CD4-positive, alpha-beta T cell treated with Interleukin-6 for 4 hours (primary cell): ENCODE data around the gene BPIFA2.
"Not testable (repeated sequence)": the region's sequence is repeated elsewhere in the genome, so short reads cannot be mapped to it uniquely, and the experiment has no call there.

Experiments used
- DNase-seq: peaks from one replicate; pipeline ENCODE4 v3.0.0-alpha.2; 2020; ENCODE audit warnings: mixed read lengths

BPIFA2 gene

DNA sequence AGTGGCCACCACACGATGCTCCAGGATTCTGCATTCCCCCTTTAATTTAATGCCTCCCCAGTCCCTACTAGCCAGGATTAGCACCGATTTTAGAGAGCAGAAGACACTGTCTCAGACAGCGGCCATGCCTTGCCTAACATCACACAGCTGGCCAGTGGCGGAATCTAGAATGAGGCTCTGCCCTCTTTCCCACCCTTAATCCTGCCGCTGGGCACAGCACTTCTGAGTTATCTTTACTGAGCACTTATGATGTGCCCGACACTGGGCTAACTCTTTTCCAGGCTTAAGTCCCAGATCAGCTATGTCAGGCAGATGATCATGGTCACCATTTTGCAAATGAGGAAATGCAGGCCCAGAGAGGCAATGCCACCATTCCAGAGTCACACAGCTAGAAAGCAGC lies 5.6 kb upstream of the BPIFA2 start:
- DNase-seq: no peak

DNA sequence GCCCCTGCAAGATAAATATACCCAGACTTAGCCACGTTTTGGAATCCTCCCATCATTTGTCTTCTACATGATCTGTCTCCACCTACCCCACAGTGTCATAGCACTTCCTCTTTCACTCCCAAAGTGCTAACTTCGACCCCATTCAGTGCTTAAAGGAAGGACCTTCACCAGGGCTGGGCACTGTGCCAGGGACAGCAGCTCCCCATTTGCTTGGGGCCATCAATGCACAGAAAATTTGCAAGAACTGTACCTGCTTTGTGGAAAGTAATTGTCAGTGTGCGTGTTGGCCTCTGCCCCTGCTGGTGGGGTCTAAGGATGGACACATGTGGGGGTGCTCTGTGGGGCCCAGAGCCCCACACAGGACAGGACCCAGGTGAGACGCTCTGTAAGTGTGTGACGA lies 5.2 kb upstream of the BPIFA2 start:
- no peak for DNase-seq

- no peak for DNase-seq
Measured at GRCh38 chr20:33163856-33164762, 3.9 kb upstream of the BPIFA2 start.

- DNase-seq: no peak
Measured at GRCh38 chr20:33164763-33165095, 3.2 kb upstream of the BPIFA2 start.

DNA sequence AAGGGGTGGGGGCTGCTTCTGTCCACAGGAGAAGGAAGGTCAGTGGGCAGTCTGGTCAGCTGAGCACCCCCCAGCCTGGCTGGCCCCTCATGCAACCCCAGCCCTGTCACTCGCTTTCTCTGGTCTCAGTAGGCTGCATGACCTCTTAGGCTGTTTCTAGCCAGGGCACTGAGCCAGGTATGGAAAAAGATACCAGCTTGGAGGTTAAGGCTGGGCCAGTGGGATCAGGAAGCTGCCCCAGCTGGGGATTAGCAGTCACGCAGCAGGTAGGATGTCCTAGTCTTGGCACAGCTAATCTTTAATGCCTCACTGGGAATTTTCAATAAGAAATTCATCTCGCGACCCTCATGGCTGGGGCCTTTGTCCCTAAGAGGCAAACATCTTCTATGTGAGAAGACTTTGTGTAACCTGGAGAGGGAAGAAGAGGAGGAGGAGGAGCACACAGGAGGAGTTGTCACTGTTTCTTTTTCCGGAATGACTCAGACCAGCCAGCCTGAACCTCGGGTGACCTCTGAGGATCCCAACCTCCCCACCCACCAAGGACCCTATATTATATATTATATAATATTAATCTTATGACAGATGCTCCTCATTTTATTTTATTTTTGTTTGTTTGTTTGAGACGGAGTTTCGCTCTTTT lies 2.4 kb upstream of the BPIFA2 start:
- no peak for DNase-seq

DNA sequence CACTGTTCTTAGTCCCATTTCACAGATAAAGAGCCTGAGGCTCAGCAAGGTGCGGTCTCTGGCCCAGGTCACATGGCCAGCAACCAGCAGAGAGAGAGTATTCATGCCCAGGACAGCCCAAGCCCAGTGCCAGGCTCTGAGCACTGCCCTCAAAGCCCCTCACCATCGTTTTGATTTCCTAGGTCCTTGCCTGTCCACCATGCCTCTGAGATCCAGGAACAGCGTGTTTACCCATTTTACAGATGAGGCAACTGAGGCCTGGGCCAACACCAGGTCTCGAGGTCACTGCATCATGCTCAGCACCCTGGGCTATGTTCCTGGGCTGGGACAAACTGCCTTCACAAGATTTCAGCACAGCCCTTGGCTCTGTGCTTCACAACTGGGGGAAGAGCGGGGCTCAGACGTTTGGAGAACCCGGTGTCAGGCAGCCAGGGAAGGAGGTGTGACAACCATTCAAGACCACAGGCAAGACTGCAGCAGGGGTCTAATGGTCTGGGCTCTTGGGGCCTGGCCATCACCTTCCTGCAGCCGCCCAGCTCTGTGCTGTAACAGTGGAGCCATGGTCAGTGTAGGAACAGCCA lies 1.3 kb upstream of the BPIFA2 start:
- no peak for DNase-seq

GRCh38 chr20:33169176-33169794 lies 1.3 kb downstream of the BPIFA2 start:
- DNase-seq: no peak

GRCh38 chr20:33172781-33173180 lies 4.8 kb downstream of the BPIFA2 start:
- DNase-seq: no peak

GRCh38 chr20:33175123-33175522 lies 7.2 kb downstream of the BPIFA2 start:
- no peak for DNase-seq

- DNase-seq: no peak
Measured at GRCh38 chr20:33176101-33176500, 8.1 kb downstream of the BPIFA2 start.

DNA sequence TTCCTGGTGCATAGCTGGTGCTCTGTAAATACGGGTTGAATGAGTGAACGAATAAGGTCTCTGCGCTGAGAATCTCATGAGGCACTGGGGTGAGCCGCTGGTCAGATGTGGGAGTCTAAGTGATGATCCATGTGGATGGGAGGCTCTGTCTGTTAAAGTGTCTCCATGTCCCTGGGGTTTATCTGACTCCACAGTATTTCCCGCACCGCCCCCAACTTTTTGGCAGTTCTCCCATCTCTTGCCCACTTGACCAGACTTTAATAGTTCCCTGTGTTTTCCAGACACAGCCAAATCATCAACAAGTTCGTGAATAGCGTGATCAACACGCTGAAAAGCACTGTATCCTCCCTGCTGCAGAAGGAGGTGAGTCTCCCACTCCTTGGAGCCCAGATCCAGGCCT lies 9.9 kb downstream of the BPIFA2 start:
- no peak for DNase-seq

- DNase-seq: no peak
Measured at GRCh38 chr20:33178726-33179125, 10.8 kb downstream of the BPIFA2 start.

- DNase-seq: no peak
Measured at GRCh38 chr20:33180169-33180568, 12.2 kb downstream of the BPIFA2 start.

GRCh38 chr20:33181482-33182093 lies 13.6 kb downstream of the BPIFA2 start:
- DNase-seq: no peak

DNA sequence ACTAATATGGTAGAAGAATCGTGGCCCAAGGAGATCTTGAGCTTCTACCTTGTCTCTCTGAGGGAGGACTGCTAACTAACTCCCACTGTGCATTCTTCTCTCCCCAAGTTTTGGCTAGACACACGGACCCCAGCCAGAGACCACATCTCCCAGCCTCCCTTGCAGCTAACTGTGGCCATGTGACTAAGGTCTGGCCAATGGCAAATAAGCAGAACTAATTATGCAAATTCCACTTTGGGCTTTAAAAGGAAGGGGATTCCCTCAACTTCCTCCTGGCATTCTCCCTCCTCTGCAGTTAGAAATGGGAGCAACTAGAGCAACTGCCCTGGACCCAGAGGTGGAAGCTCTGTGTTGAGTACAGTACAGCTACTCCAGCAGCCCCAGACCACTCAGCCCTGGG lies 15.4 kb downstream of the BPIFA2 start:
- no peak for DNase-seq

- DNase-seq: not testable (repeated sequence)
Measured at GRCh38 chr20:33185031-33185590, 17.2 kb downstream of the BPIFA2 start.

DNA sequence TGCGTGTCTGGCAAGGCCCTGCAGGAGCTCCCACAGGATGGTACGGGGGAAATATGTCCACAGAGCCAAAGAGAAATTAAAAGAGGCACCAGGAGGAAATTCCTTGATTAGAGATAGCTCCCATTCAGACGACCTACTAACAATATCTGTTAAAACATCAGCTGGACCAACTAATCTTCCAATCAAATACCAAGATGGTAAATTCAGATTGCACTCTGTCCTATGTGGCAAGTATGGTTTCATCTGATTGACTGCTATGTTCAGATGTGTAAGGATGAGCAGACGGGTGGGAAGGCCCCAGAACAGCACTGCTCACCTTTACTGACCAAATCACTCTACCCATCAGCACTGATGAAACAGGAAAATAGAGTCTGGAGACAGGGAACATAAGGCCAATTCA lies 19.5 kb downstream of the BPIFA2 start:
- no peak for DNase-seq

DNA sequence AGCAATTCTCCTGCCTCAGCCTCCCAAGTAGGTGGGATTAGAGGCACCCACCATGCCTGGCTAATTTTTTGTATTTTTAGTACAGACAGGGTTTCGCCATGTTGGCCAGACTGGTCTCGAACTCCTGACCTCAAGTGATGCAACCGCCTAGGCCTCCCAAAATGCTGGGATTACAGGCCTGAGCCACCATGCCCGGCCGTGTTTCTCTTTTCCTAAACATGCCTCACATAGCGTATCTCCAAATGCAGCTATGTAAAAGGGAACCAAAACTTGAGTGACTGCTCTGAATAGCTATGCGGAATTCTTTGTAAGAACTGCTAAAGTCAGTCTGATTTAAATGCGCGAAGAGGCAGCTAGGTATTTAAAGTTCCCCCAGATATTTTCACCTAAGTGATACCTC lies 20.5 kb downstream of the BPIFA2 start:
- no peak for DNase-seq

GRCh38 chr20:33191484-33191883 lies 23.5 kb downstream of the BPIFA2 start:
- DNase-seq: no peak

DNA sequence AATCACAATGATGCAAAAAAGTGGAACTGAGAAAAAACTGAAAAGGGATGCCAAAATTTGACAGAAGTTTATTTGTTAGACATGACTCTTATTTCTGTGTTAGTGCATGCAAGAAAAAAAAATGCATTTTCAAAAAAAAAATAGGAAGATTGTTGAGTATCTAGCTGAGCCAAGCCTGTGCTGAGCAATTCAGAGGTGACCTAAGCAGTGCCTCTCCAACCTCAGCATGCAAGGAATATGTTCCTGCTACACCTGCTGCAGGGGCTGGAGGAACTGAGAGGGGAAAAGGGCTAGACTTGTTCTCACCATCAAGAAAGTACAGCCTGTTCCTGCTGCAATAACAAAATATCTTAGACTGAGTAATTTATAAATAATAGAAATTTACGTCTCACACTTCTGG lies 24.0 kb downstream of the BPIFA2 start:
- no peak for DNase-seq

DNA sequence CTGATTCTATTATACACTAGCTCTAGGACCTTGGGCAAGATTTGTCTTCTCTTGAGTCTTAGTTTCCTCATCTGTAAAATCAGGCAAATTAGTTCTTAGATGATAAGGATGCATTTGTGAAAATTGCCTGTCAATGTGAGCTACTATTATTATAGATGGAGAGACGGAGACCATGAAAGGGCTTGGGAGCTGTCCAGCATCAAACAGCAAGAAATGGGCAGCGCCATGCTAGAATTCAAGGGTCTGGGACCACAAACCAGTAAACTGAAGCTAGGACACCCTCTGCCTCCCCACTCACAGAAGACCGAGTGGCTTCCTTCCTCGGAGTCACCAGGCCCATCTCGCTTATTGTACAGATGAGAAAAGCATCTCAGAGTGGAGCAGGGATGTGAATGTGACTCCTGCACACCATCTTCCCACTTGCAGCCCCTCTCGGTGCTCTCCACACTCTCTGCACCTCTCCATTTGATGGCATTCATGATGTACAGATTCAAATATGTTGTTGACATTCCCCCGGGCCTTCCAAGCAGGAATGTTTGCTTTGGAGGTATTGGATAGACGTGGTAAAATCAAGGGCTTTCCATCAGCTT lies 25.0 kb downstream of the BPIFA2 start:
- no peak for DNase-seq

DNA sequence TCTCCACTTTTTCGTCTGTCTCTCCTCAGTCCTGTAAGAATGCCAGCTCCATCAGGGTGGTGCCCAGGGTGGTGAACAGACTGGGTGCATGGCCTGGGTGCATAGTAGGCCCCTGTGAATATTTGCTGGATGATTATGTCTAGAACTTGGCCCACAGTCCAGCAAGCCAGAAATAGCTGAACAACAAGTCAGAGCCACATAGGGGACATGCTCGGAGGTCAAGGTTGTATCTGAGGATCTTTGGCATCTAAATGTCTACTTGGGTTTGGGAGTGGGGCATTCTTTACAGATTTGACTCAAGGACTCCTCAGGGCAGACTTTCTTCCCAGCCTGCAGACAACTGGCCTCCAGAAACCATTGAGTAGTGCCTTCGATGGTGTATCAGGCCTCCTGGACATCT lies 31.1 kb downstream of the BPIFA2 start:
- DNase-seq: no peak

DNA sequence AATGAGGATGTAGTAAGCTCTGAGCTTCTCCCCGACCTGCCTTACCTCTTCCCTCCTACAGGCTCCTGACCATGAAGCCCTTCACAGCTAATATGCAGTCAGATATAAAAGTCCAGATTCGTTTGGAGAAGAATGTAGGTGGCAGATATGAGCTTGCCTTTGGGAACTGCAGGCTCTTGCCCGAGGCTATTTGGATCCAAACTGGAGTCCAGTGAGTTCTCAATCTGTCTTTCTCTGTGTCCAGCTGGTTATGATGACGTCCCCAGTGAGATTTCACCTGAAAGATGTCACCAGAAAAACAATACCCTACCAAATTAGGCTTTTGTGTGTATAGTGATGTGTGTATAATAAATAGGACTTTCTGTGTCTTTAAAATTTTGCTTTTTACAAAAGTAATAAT lies 34.5 kb downstream of the BPIFA2 start:
- DNase-seq: no peak
